Left cardiac atrium (tissue), 4 donors: ENCODE results near the gene AMPD2. TPM values are rescaled to one million over a fixed set of nuclear protein-coding genes. Genes with fewer than 3 reads are reported as not detected.

Experiments used
- ATAC-seq, 2 donors: fragments of 200-7000 bp; cut with Tn5 transposase; one replicate each; pipeline ENCODE4 v1.9.1; 2020; ENCODE audit warnings: mild to moderate bottlenecking in 2 of 2, moderate library complexity in 2 of 2
- DNase-seq: peaks from one replicate; pipeline ENCODE4 v3.0.0-alpha.2; 2020
- intact Hi-C, 2 donors: fragments of 100-400 bp; cut with DNase I; formaldehyde crosslinking; loops; one replicate each; pipeline versions ENCODE4 v1.14.1 to v1.15.1; 2022 to 2023
- long read RNA-seq: library from polyadenylated mRNA; unstranded; transcript quantifications from one replicate; pipeline ENCODE4 v2.0.0, GENCODE V29; 2021
- total RNA-seq, 2 donors: library from RNA; stranded (reverse); fragmentation: NEBNext Ultra II Directional; extraction: Animal tissue kit (Norgen Biotek cat#: 25700); gene quantifications; one replicate each; pipeline ENCODE4 v1.2.1, GENCODE V29; 2021
- donor health status: DM: no; HTN: yes; CAD: no.
- donor health status: DM: no; HTN: yes; CAD: no; lungs with severe emphysema.
- donor health status: DM: yes; HTN: yes; CAD: no.
- donor health status: Dilated cardiomyopathy.

The AMPD2 gene
- total RNA-seq: 10 to 100 TPM; 13.1 to 25.8 TPM
- long read RNA-seq, partial matches to known transcripts: 18 of 31 reads
- long read RNA-seq, other reads (novel, unspliced or antisense): 8 of 31 reads

- intact Hi-C loops: loop anchor here in 1 of 2 donors (2.0 kb wide), 1 partner anchor 73 kb away; no protein-coding TSS in a partner anchor
- DNase-seq (peak; percentile 88), ATAC-seq (peak; percentile 69 to 77)
These were observed at the start of gene AMPD2, which contains the start of gene GNAT2 for GRCh38 chr1:109619576-109620400. Gene AMPD2, plus strand, starts transcription at chr1:109619837. Its CDS starts 1,339 bp downstream, at chr1:109621176. Gene GNAT2, minus strand, starts transcription at chr1:109619616. Its CDS starts 6,746 bp downstream, at chr1:109612870.

GRCh38 chr1:109570414-109570813 lies 49.2 kb upstream of the AMPD2 start:
- DNase-seq (no peak), ATAC-seq (peak in 1 of 2 donors; percentile 72)
- intact Hi-C loops: no loop called here

- ATAC-seq (peak in 1 of 2 donors; percentile 26), DNase-seq (no peak)
- intact Hi-C loops: no loop called here
These were observed 45.9 kb upstream of the AMPD2 start for GRCh38 chr1:109573785-109574184.

GRCh38 chr1:109578947-109579443 lies 40.6 kb upstream of the AMPD2 start:
- DNase-seq (no peak), ATAC-seq (no peak)
- intact Hi-C loops: no loop called here

GRCh38 chr1:109579491-109579890 lies 40.1 kb upstream of the AMPD2 start:
- DNase-seq: no peak
- intact Hi-C loops: no loop called here
- peak; percentile 47 to 54 for ATAC-seq

- ATAC-seq: no peak
- DNase-seq: no peak
- intact Hi-C loops: no loop called here
These were observed 37.6 kb upstream of the AMPD2 start for GRCh38 chr1:109582021-109582420.

GRCh38 chr1:109584766-109585165 lies 34.9 kb upstream of the AMPD2 start:
- ATAC-seq: no peak
- no peak for DNase-seq
- intact Hi-C loops: no loop called here

GRCh38 chr1:109586055-109586454 lies 33.6 kb upstream of the AMPD2 start:
- DNase-seq: no peak
- intact Hi-C loops: no loop called here
- ATAC-seq: no peak

GRCh38 chr1:109589177-109589576 lies 30.5 kb upstream of the AMPD2 start:
- ATAC-seq (no peak), DNase-seq (no peak)
- intact Hi-C loops: no loop called here

GRCh38 chr1:109589679-109590078 lies 30.0 kb upstream of the AMPD2 start:
- DNase-seq (no peak), ATAC-seq (no peak)
- intact Hi-C loops: no loop called here

GRCh38 chr1:109592916-109593315 lies 26.7 kb upstream of the AMPD2 start:
- DNase-seq (no peak), ATAC-seq (no peak)
- intact Hi-C loops: no loop called here

GRCh38 chr1:109595531-109595930 lies 24.1 kb upstream of the AMPD2 start:
- DNase-seq (no peak), ATAC-seq (no peak)
- intact Hi-C loops: no loop called here

- DNase-seq (no peak), ATAC-seq (no peak)
- intact Hi-C loops: no loop called here
These were observed 21.5 kb upstream of the AMPD2 start for GRCh38 chr1:109598156-109598555.

- intact Hi-C loops: no loop called here
These were observed 21.0 kb upstream of the AMPD2 start for GRCh38 chr1:109598655-109599054.

GRCh38 chr1:109603229-109603628 lies 16.4 kb upstream of the AMPD2 start:
- ATAC-seq (no peak), DNase-seq (no peak)
- intact Hi-C loops: no loop called here

More at GRCh38 chr1:109598655-109599054, 21.0 kb upstream of the AMPD2 start:
- DNase-seq (no peak), ATAC-seq (no peak)

GRCh38 chr1:109605381-109605780 lies 14.3 kb upstream of the AMPD2 start:
- ATAC-seq (no peak), DNase-seq (no peak)
- intact Hi-C loops: no loop called here

GRCh38 chr1:109609881-109610280 lies 9.8 kb upstream of the AMPD2 start:
- ATAC-seq (no peak), DNase-seq (no peak)
- intact Hi-C loops: no loop called here

- intact Hi-C loops: no loop called here
- ATAC-seq: no peak
- DNase-seq: no peak
These were observed 8.9 kb upstream of the AMPD2 start for GRCh38 chr1:109610609-109611307.

- DNase-seq (no peak), ATAC-seq (no peak)
- intact Hi-C loops: no loop called here
These were observed 8.2 kb upstream of the AMPD2 start for GRCh38 chr1:109611308-109611990.
